SK-N-SH treated with all-trans-retinoic acid at 6 μM for 48 hours (cell line): ENCODE data around the gene FCER1G.

Source experiments
- ATAC-seq: fragments of 200-7000 bp; cut with Tn5 transposase; 3 replicates; pipeline ENCODE4 v1.9.1; 2020; ENCODE audit warnings: mild to moderate bottlenecking, moderate library complexity
- ARNTL ChIP-seq: fragments of 450-650 bp; formaldehyde crosslinking; IDR thresholded peaks from 2 replicates; pipeline ENCODE4 v1.5.0; 2020; ENCODE audit warnings: low read depth, mild to moderate bottlenecking, moderate library complexity, borderline replicate concordance
- BACH2 ChIP-seq: fragments of 250-450 bp; sonication (Bioruptor Pico); IDR thresholded peaks from 2 replicates; pipeline ENCODE4 v1.9.0; 2021; ENCODE audit warnings: mild to moderate bottlenecking, borderline replicate concordance
- CSDC2 ChIP-seq: fragments of 250-450 bp; sonication (Bioruptor Pico); IDR thresholded peaks from 2 replicates; pipeline ENCODE4 v1.5.0; 2020; ENCODE audit warnings: mild to moderate bottlenecking, moderate library complexity
- ESRRG ChIP-seq: fragments of 250-450 bp; sonication (Bioruptor Pico); IDR thresholded peaks from 2 replicates; pipeline ENCODE4 v1.6.1; 2021; ENCODE audit warnings: mild to moderate bottlenecking
- GLIS3 ChIP-seq: fragments of 250-450 bp; sonication (Bioruptor Pico); IDR thresholded peaks from 2 replicates; pipeline ENCODE4 v1.5.0; 2020; ENCODE audit warnings: mild to moderate bottlenecking, moderate library complexity
- ISL1 ChIP-seq: fragments of 250-450 bp; sonication (Bioruptor Pico); IDR thresholded peaks from 2 replicates; pipeline ENCODE4 v2.1.2; 2022; ENCODE audit warnings: mild to moderate bottlenecking, moderate library complexity
- PATZ1 ChIP-seq: fragments of 250-450 bp; sonication (Bioruptor Pico); IDR thresholded peaks from 2 replicates; pipeline ENCODE4 v1.8.0; 2020; ENCODE audit warnings: mild to moderate bottlenecking, moderate library complexity, borderline replicate concordance
- POU6F1 ChIP-seq: fragments of 250-450 bp; sonication (Bioruptor Pico); IDR thresholded peaks from 2 replicates; pipeline ENCODE4 v1.8.0; 2021; ENCODE audit warnings: low read depth, mild to moderate bottlenecking, moderate library complexity, borderline replicate concordance
- PPARA ChIP-seq: fragments of 250-450 bp; sonication (Bioruptor Pico); IDR thresholded peaks from 2 replicates; pipeline ENCODE4 v1.5.0; 2020; ENCODE audit warnings: mild to moderate bottlenecking, borderline replicate concordance
- RARB ChIP-seq: fragments of 250-450 bp; sonication (Bioruptor Pico); IDR thresholded peaks from 2 replicates; pipeline ENCODE4 v1.8.0; 2021; ENCODE audit warnings: mild to moderate bottlenecking, moderate library complexity
- SNAI2 ChIP-seq: fragments of 250-450 bp; sonication (Bioruptor Pico); IDR thresholded peaks from 2 replicates; pipeline ENCODE4 v1.5.0; 2020; ENCODE audit warnings: mild to moderate bottlenecking, moderate library complexity
- TOX ChIP-seq: fragments of 250-450 bp; sonication (Bioruptor Pico); IDR thresholded peaks from 2 replicates; pipeline ENCODE4 v1.8.0; 2021; ENCODE audit warnings: mild to moderate bottlenecking, moderate library complexity, borderline replicate concordance
- ZC3H10 ChIP-seq: fragments of 250-450 bp; sonication (Bioruptor Pico); IDR thresholded peaks from 2 replicates; pipeline ENCODE4 v1.5.1; 2021; ENCODE audit warnings: mild to moderate bottlenecking, moderate library complexity
- ZFP3 ChIP-seq: fragments of 250-450 bp; sonication (Bioruptor Pico); IDR thresholded peaks from 2 replicates; pipeline ENCODE4 v1.5.0; 2020; ENCODE audit warnings: mild to moderate bottlenecking, moderate library complexity
- ZNF565 ChIP-seq: fragments of 450-650 bp; formaldehyde crosslinking; conservative IDR thresholded peaks from 2 replicates; pipeline ENCODE4 v1.5.0; 2020; ENCODE audit warnings: low read depth, mild to moderate bottlenecking, moderate library complexity
- ZNF70 ChIP-seq: fragments of 450-650 bp; formaldehyde crosslinking; IDR thresholded peaks from 2 replicates; pipeline ENCODE4 v1.5.0; 2020; ENCODE audit warnings: mild to moderate bottlenecking, moderate library complexity
- ZNF8 ChIP-seq: fragments of 450-650 bp; formaldehyde crosslinking; IDR thresholded peaks from 2 replicates; pipeline ENCODE4 v1.5.0; 2020; ENCODE audit warnings: mild to moderate bottlenecking, moderate library complexity
- TF ChIP-seq, protein P1 (sequence below): fragments of 250-450 bp; sonication (Bioruptor Pico); IDR thresholded peaks from 2 replicates; pipeline ENCODE4 v1.5.1; 2021; ENCODE audit warnings: mild to moderate bottlenecking, moderate library complexity
- TF ChIP-seq, protein P2 (sequence below): fragments of 250-450 bp; sonication (Bioruptor Pico); IDR thresholded peaks from 2 replicates; pipeline ENCODE4 v1.5.0; 2020; ENCODE audit warnings: mild to moderate bottlenecking, moderate library complexity
- TF ChIP-seq, protein P3 (sequence below): fragments of 250-450 bp; sonication (Bioruptor Pico); IDR thresholded peaks from 2 replicates; pipeline ENCODE4 v1.5.1; 2020; ENCODE audit warnings: low read depth, mild to moderate bottlenecking, moderate library complexity

The FCER1G gene

GRCh38 chr1:161265305-161265704, 50.2 kb downstream of the FCER1G start:
- TF ChIP-seq ZC3H10: no peak
- TF ChIP-seq ARNTL (CRISPR knock-in tag): no peak
- TF ChIP-seq RARB (CRISPR knock-in tag): no peak
- no peak for ATAC-seq

DNA sequence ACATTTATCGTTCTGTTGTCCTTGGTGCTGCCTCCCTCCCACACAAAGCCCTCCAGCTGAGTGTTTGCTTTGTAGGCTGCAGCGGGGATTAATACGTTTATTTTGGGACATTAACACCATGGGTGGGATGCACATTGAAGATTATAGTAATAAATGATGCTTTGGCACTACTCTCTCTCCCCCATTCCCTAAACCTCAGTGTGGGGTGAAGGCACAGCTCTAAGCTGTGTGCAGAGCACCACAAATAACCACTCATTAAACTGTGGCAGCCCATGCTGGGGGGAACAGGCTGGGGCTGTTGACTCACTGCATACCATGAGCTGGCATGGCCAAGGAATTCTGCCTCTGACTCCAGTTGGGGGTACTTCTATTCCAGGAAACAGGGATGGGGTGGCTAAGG, 51.1 kb downstream of the FCER1G start:
- TF ChIP-seq ARNTL (CRISPR knock-in tag): no peak
- peak; percentile 83 for ATAC-seq

- TF ChIP-seq ARNTL (CRISPR knock-in tag) (no peak), TOX (CRISPR knock-in tag) (no peak), POU6F1 (CRISPR knock-in tag) (no peak), ZNF565 (CRISPR knock-in tag) (no peak)
- TF ChIP-seq, protein P1, sequence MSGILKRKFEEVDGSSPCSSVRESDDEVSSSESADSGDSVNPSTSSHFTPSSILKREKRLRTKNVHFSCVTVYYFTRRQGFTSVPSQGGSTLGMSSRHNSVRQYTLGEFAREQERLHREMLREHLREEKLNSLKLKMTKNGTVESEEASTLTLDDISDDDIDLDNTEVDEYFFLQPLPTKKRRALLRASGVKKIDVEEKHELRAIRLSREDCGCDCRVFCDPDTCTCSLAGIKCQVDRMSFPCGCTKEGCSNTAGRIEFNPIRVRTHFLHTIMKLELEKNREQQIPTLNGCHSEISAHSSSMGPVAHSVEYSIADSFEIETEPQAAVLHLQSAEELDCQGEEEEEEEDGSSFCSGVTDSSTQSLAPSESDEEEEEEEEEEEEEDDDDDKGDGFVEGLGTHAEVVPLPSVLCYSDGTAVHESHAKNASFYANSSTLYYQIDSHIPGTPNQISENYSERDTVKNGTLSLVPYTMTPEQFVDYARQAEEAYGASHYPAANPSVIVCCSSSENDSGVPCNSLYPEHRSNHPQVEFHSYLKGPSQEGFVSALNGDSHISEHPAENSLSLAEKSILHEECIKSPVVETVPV (CRISPR knock-in tag): no peak
- TF ChIP-seq, protein P2, sequence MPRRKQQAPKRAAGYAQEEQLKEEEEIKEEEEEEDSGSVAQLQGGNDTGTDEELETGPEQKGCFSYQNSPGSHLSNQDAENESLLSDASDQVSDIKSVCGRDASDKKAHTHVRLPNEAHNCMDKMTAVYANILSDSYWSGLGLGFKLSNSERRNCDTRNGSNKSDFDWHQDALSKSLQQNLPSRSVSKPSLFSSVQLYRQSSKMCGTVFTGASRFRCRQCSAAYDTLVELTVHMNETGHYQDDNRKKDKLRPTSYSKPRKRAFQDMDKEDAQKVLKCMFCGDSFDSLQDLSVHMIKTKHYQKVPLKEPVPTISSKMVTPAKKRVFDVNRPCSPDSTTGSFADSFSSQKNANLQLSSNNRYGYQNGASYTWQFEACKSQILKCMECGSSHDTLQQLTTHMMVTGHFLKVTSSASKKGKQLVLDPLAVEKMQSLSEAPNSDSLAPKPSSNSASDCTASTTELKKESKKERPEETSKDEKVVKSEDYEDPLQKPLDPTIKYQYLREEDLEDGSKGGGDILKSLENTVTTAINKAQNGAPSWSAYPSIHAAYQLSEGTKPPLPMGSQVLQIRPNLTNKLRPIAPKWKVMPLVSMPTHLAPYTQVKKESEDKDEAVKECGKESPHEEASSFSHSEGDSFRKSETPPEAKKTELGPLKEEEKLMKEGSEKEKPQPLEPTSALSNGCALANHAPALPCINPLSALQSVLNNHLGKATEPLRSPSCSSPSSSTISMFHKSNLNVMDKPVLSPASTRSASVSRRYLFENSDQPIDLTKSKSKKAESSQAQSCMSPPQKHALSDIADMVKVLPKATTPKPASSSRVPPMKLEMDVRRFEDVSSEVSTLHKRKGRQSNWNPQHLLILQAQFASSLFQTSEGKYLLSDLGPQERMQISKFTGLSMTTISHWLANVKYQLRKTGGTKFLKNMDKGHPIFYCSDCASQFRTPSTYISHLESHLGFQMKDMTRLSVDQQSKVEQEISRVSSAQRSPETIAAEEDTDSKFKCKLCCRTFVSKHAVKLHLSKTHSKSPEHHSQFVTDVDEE (CRISPR knock-in tag): no peak
- ATAC-seq: no peak; the same call in 2 of the 3 replicates
Observed at GRCh38 chr1:161266836-161267235, 51.7 kb downstream of the FCER1G start.

DNA sequence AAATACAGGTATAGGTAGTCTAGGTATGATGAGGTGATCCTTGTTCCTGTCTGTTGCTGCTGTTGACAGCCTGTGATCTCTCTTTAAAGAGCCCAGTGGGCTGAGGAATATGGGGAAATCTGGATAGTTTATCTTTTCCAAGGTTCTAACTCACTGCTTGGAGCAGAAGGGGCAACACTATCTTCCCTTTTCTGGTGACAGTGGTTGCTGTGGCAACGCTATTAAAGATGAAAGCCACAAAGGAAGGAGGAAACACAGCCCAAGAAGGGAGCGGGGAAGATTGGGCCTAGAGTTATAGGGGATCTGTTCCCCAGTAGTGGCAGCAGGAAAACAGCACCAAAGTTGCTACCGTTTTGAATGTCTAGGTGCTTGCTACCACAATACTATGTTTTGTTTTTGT, 52.2 kb downstream of the FCER1G start:
- 0 out of 3 replicates have a peak, but pooled peaks have one; percentile 19 for ATAC-seq
- TF ChIP-seq, protein P2 (CRISPR knock-in tag): no peak
- TF ChIP-seq ZNF8 (CRISPR knock-in tag): no peak
- TF ChIP-seq GLIS3 (CRISPR knock-in tag): no peak
- TF ChIP-seq ZNF565 (CRISPR knock-in tag): no peak
- no peak for TF ChIP-seq SNAI2 (CRISPR knock-in tag)
- TF ChIP-seq, protein P1 (CRISPR knock-in tag): no peak
- TF ChIP-seq TOX (CRISPR knock-in tag): no peak
- TF ChIP-seq ISL1: no peak
- no peak for TF ChIP-seq ARNTL (CRISPR knock-in tag)
- no peak for TF ChIP-seq ZC3H10
- TF ChIP-seq PPARA (CRISPR knock-in tag): no peak
- TF ChIP-seq, protein P3, sequence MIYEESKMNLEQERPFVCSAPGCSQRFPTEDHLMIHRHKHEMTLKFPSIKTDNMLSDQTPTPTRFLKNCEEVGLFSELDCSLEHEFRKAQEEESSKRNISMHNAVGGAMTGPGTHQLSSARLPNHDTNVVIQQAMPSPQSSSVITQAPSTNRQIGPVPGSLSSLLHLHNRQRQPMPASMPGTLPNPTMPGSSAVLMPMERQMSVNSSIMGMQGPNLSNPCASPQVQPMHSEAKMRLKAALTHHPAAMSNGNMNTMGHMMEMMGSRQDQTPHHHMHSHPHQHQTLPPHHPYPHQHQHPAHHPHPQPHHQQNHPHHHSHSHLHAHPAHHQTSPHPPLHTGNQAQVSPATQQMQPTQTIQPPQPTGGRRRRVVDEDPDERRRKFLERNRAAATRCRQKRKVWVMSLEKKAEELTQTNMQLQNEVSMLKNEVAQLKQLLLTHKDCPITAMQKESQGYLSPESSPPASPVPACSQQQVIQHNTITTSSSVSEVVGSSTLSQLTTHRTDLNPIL (CRISPR knock-in tag): no peak
- no peak for TF ChIP-seq BACH2 (CRISPR knock-in tag)
- no peak for TF ChIP-seq PATZ1 (CRISPR knock-in tag)
- no peak for TF ChIP-seq ESRRG (CRISPR knock-in tag)
- no peak for TF ChIP-seq POU6F1 (CRISPR knock-in tag)
- TF ChIP-seq ZFP3 (CRISPR knock-in tag): no peak
- no peak for TF ChIP-seq ZNF70 (CRISPR knock-in tag)
- TF ChIP-seq CSDC2 (CRISPR knock-in tag): no peak
